Lung (tissue), 12 donors: ENCODE data around the gene ARHGEF16. TPM values are rescaled to one million over a fixed set of nuclear protein-coding genes. Genes with fewer than 3 reads are reported as not detected.
A peak's percentile ranks its signal among the peaks of the same experiment; 100 is the strongest.

Experiments used
- ATAC-seq: fragments of 200-7000 bp; cut with Tn5 transposase; one replicate; pipeline ENCODE4 v1.9.1; 2020; ENCODE audit warnings: moderate number of reproducible peaks; ENCODE audit not compliant: insufficient read depth, low FRiP score
- DNase-seq, 3 donors: peaks; one replicate each; pipeline ENCODE4 v3.0.0-alpha.2; 2013 to 2017
- H3K27ac ChIP-seq, 2 donors: one replicate each; pipeline ENCODE4 v1.5.1; 2013; ENCODE audit warnings: mild to moderate bottlenecking in 2 of 2, moderate library complexity in 2 of 2, control low read depth in 1 of 2, inconsistent platforms in 1 of 2, low read depth in 1 of 2, low read length in 1 of 2
- H3K27me3 ChIP-seq, 3 donors: one replicate each; pipeline ENCODE4 v1.5.1; 2013; ENCODE audit warnings: low read length in 2 of 3; ENCODE audit not compliant: control insufficient read depth in 3 of 3, insufficient read depth in 3 of 3
- H3K36me3 ChIP-seq, 4 donors: one replicate each; pipeline ENCODE4 v1.5.1; 2013; ENCODE audit warnings: low read length in 4 of 4, mild to moderate bottlenecking in 1 of 4, moderate library complexity in 1 of 4; ENCODE audit not compliant: control insufficient read depth in 4 of 4, insufficient read depth in 4 of 4
- H3K4me1 ChIP-seq, 5 donors: one replicate each; pipeline ENCODE4 v1.5.1; 2013; ENCODE audit warnings: low read length in 5 of 5, mild to moderate bottlenecking in 2 of 5, moderate library complexity in 1 of 5; ENCODE audit not compliant: control insufficient read depth in 5 of 5, insufficient read depth in 5 of 5
- H3K4me3 ChIP-seq: one replicate; pipeline ENCODE4 v1.5.1; 2013; ENCODE audit warnings: mild to moderate bottlenecking, control low read depth, moderate library complexity
- H3K9ac ChIP-seq, 2 donors: one replicate each; pipeline ENCODE4 v1.5.1; 2013; ENCODE audit warnings: low read length in 2 of 2, control low read depth in 1 of 2; ENCODE audit not compliant: insufficient read depth in 1 of 2
- H3K9me3 ChIP-seq, 4 donors: one replicate each; pipeline ENCODE4 v1.5.1; 2013; ENCODE audit warnings: low read length in 3 of 4, mild to moderate bottlenecking in 1 of 4, moderate library complexity in 1 of 4; ENCODE audit not compliant: control insufficient read depth in 4 of 4, insufficient read depth in 3 of 4
- WGBS, 2 donors: extraction: QIAGEN DNeasy Blood & Tissue Kit; methylation state at CpG; one replicate each; pipeline ENCODE4 v1.1.7; 2013; 5-methylcytosine and 5-hydroxymethylcytosine counted together
- polyA plus RNA-seq, 2 donors: library from polyadenylated mRNA; stranded (reverse); fragments of 200-250 nt; gene quantifications; one replicate each; pipeline ENCODE4 v1.2.1, GENCODE V29; 2013
- total RNA-seq, 2 donors: library from RNA; depleted of rRNA in 1 of 2; stranded (reverse); fragments of >200 nt in 1 of 2; gene quantifications; one replicate each; pipeline ENCODE4 v1.2.1, GENCODE V29; 2014 to 2021
- TF ChIP-seq, protein P1 (sequence below): IDR thresholded peaks from 2 replicates; pipeline ENCODE4 v1.5.1; 2012; ENCODE audit warnings: mild to moderate bottlenecking; ENCODE audit errors: control extremely low read depth, extremely low read depth
- donor health status: control.
- donor health status: control.
- donor health status: Bipolar disorder and iron deficiency.
- donor health status: healthy.
- donor health status: DM: yes; HTN: yes; CAD: no.

Gene ARHGEF16
- total and polyA plus RNA-seq, 4 donors = 6.5 to 14.8 (median 9.8) TPM

GRCh38 chr1:3419415-3420204, 34.9 kb upstream of the ARHGEF16 start:
- 82 to 85% methylated on average over 15 of the region's 15 CpGs for WGBS, 2 donors
- ATAC-seq (no peak), DNase-seq (no peak)
- TF ChIP-seq, protein P1, sequence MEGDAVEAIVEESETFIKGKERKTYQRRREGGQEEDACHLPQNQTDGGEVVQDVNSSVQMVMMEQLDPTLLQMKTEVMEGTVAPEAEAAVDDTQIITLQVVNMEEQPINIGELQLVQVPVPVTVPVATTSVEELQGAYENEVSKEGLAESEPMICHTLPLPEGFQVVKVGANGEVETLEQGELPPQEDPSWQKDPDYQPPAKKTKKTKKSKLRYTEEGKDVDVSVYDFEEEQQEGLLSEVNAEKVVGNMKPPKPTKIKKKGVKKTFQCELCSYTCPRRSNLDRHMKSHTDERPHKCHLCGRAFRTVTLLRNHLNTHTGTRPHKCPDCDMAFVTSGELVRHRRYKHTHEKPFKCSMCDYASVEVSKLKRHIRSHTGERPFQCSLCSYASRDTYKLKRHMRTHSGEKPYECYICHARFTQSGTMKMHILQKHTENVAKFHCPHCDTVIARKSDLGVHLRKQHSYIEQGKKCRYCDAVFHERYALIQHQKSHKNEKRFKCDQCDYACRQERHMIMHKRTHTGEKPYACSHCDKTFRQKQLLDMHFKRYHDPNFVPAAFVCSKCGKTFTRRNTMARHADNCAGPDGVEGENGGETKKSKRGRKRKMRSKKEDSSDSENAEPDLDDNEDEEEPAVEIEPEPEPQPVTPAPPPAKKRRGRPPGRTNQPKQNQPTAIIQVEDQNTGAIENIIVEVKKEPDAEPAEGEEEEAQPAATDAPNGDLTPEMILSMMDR = no peak
- no peak overlapping the region for H3K9ac ChIP-seq
- no peak overlapping the region for H3K4me3 ChIP-seq
- peaks cover 0 to 2% (median 0%) of the 10 kb centered on the region in 4 donors for H3K36me3 ChIP-seq
- peaks cover 0 to 12% (median 3%) of the 10 kb centered on the region in 4 donors for H3K9me3 ChIP-seq
- H3K27me3 ChIP-seq = peaks cover 0 to 5% (median 0%) of the 10 kb centered on the region in 3 donors
- peaks cover 0 to 8% (median 4%) of the 10 kb centered on the region in 5 donors for H3K4me1 ChIP-seq
- H3K27ac ChIP-seq = no peak overlapping the region

DNA sequence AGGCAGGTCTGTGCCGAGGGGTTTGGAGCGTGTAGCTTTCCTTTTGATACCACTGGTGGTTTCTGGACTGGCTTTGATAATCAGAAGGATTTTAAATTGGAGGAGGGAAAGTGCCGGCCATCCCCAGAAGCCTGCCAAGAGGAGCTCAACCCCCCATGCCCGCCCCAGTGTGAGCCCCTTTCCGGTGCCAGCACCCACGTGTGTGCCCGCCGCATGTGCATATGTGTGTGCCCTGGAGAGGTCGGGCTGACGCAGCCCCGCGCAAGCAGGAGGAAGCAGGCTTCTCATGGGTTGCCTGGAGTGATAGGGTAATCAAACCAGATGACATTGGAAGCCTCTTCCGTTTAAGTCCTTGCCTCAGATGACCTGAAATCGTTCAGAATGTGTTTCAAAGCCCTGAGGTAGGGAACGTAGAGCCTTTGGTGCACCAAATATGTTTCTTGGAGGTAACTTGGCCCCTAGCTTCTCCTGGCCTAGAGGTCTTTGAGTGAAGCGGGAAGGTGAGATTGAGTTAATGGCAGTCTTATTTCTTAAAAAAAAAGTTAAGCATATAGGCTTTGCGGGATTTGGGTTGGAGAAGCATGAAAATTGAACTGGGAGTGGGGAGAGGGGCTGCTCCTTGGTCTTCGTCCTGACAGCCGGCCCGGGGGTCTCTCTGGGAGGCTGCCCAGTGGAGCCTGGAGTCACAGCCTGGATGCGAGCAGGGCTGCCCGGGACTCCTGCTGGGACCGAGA, 34.1 kb upstream of the ARHGEF16 start:
- TF ChIP-seq, protein P1 = no peak
- H3K27ac ChIP-seq = no peak overlapping the region
- peaks cover 0 to 5% (median 0%) of the 10 kb centered on the region in 3 donors for H3K27me3 ChIP-seq
- ATAC-seq (no peak), DNase-seq (no peak)
- H3K4me1 ChIP-seq = peaks cover 0 to 6% (median 5%) of the 10 kb centered on the region in 5 donors
- H3K9me3 ChIP-seq = peaks cover 0 to 12% (median 3%) of the 10 kb centered on the region in 4 donors
- H3K36me3 ChIP-seq = peaks cover 0 to 2% (median 0%) of the 10 kb centered on the region in 4 donors
- H3K4me3 ChIP-seq = no peak overlapping the region
- WGBS, 2 donors = 93% methylated on average over 23 of the region's 23 CpGs
- no peak overlapping the region for H3K9ac ChIP-seq

GRCh38 chr1:3422638-3423037, 31.8 kb upstream of the ARHGEF16 start:
- ATAC-seq (no peak), DNase-seq (no peak)
- WGBS, 2 donors = 91 to 93% methylated on average over 14 of the region's 14 CpGs
- H3K4me3 ChIP-seq = no peak overlapping the region
- peaks cover 0 to 5% (median 0%) of the 10 kb centered on the region in 3 donors for H3K27me3 ChIP-seq
- TF ChIP-seq, protein P1 = no peak
- H3K9me3 ChIP-seq = peaks cover 0 to 4% (median 0%) of the 10 kb centered on the region in 4 donors
- H3K9ac ChIP-seq = no peak overlapping the region
- peaks cover 0 to 3% (median under 1%) of the 10 kb centered on the region in 4 donors for H3K36me3 ChIP-seq
- peaks cover 0 to 6% (median 3%) of the 10 kb centered on the region in 5 donors for H3K4me1 ChIP-seq
- peak overlapping the region in 1 of 2 donors; percentile 76 for H3K27ac ChIP-seq
